HepG2 (cell line): ENCODE results near the gene RPUSD4. TPM values are rescaled to one million over a fixed set of nuclear protein-coding genes. Genes with fewer than 3 reads are reported as not detected.
A peak's percentile ranks its signal among the peaks of the same experiment; 100 is the strongest.

ENCODE experiments used
- ATAC-seq: fragments of 200-7000 bp; cut with Tn5 transposase; 3 replicates; pipeline ENCODE4 v1.9.1; 2020; ENCODE audit warnings: mild to moderate bottlenecking, moderate library complexity
- BruUV-seq: library from RNA; stranded (reverse); fragments of 400-500 nt; replicated peaks from 2 replicates; lab custom pipeline; 2021; lab: Mats Ljungman, UMichigan
- CTCF ChIA-PET: fragments of 300-600 bp; formaldehyde crosslinking; extraction: SDS; loops from one replicate; lab custom pipeline; 2021; ENCODE audit warnings: low total read pairs, inconsistent platforms, low intra/inter-chr PET ratio; lab: Yijun Ruan, JAX
- POLR2A ChIA-PET: fragments of 350-600 bp; sonication (Branson Sonifier 250); formaldehyde crosslinking; loops from one replicate; lab custom pipeline; 2020; ENCODE audit warnings: antibody characterized with exemption, inconsistent platforms; lab: Yijun Ruan, JAX
- DNase-seq: peaks from one replicate; pipeline ENCODE4 v3.0.0-alpha.2; 2015; ENCODE audit warnings: low spot score
- FAIRE-seq: peaks from 3 replicates; lab custom pipeline; 2011; peaks lifted over from hg19 to GRCh38; lab: Jason Lieb, UNC
- H2AFZ ChIP-seq: one replicate; pipeline ENCODE4 v1.6.1; 2011; ENCODE audit warnings: low read length, inconsistent platforms
- H3K27ac ChIP-seq: fragments of 300-600 bp; 3 replicates; pipeline ENCODE4 v1.8.0; 2011; ENCODE audit warnings: mixed run types, mild to moderate bottlenecking, mixed read lengths, low read length, inconsistent platforms; ENCODE audit not compliant: insufficient read depth; ENCODE audit errors: extremely low read length
- H3K27me3 ChIP-seq, 2 experiments: fragments of 200-600 bp in 1 of 2; 2 replicates in 1 of 2; 3 replicates in 1 of 2; pipeline versions ENCODE4 v1.6.0 to v1.8.0; 2011; ENCODE audit warnings: low read length in 2 of 2, mild to moderate bottlenecking in 2 of 2, moderate library complexity in 2 of 2, inconsistent platforms in 1 of 2; ENCODE audit not compliant: insufficient read depth in 2 of 2, control insufficient read depth in 1 of 2
- H3K36me3 ChIP-seq, 2 experiments: fragments of 200-600 bp in 1 of 2; replicated peaks in 1 of 2; 2 replicates in 1 of 2; 3 replicates in 1 of 2; pipeline versions ENCODE4 v1.5.1 to v1.8.0; 2011; ENCODE audit warnings: low read length in 2 of 2, inconsistent platforms in 1 of 2; ENCODE audit not compliant: insufficient read depth in 2 of 2, control insufficient read depth in 1 of 2
- H3K4me1 ChIP-seq: 2 replicates; pipeline ENCODE4 v1.5.1; 2012; ENCODE audit warnings: low read length, inconsistent platforms; ENCODE audit not compliant: insufficient read depth
- H3K4me2 ChIP-seq: 2 replicates; pipeline ENCODE4 v1.6.0; 2011; ENCODE audit warnings: low read depth, low read length, inconsistent platforms
- H3K4me3 ChIP-seq, 3 experiments: fragments of 200-600 bp in 1 of 3; sonication (generic), shearing (Covaris generic) in 1 of 3; replicated peaks in 1 of 3; 2 replicates each; pipeline ENCODE4 v1.5.1; 2011 to 2016; ENCODE audit warnings: low read length in 3 of 3, inconsistent platforms in 2 of 3, low read depth in 2 of 3, mild to moderate bottlenecking in 2 of 3, control low read depth in 1 of 3, mixed read lengths in 1 of 3; ENCODE audit not compliant: insufficient read depth in 1 of 3
- H3K79me2 ChIP-seq: one replicate; pipeline ENCODE4 v1.6.1; 2011; ENCODE audit warnings: low read length, inconsistent platforms; ENCODE audit not compliant: insufficient read depth
- H3K9ac ChIP-seq: 2 replicates; pipeline ENCODE4 v1.6.0; 2011; ENCODE audit warnings: mild to moderate bottlenecking, low read depth, low read length, inconsistent platforms; ENCODE audit not compliant: insufficient read depth
- H3K9me3 ChIP-seq: 2 replicates; pipeline ENCODE4 v1.5.1; 2012; ENCODE audit warnings: mild to moderate bottlenecking, low read length
- H4K20me1 ChIP-seq: 2 replicates; pipeline ENCODE4 v1.6.0; 2011; ENCODE audit warnings: inconsistent platforms, mild to moderate bottlenecking, low read length, moderate library complexity; ENCODE audit not compliant: insufficient read depth
- RBM22 ChIP-seq: fragments of 200-400 bp; formaldehyde crosslinking; optimal IDR thresholded peaks from 2 replicates; pipeline ENCODE3; 2017; ENCODE audit warnings: mild to moderate bottlenecking, low read length, moderate library complexity
- SIX1 ChIP-seq: sonication (generic); formaldehyde crosslinking; IDR thresholded peaks from 2 replicates; pipeline ENCODE4 v1.4.0; 2020; ENCODE audit warnings: missing genetic modification reagents, borderline replicate concordance
- SSRP1 ChIP-seq: IDR thresholded peaks from 2 replicates; pipeline ENCODE4 v1.6.1; 2016; ENCODE audit warnings: control low read depth
- ZMYM3 ChIP-seq: sonication (generic); formaldehyde crosslinking; IDR thresholded peaks from 2 replicates; pipeline ENCODE4 v1.5.1; 2020; ENCODE audit warnings: mild to moderate bottlenecking, missing genetic modification reagents
- ZNF432 ChIP-seq: sonication (generic); formaldehyde crosslinking; IDR thresholded peaks from 2 replicates; pipeline ENCODE4 v1.5.0; 2020; ENCODE audit warnings: missing genetic modification reagents, mild to moderate bottlenecking, borderline replicate concordance
- ZNF720 ChIP-seq: sonication (generic); formaldehyde crosslinking; IDR thresholded peaks from 2 replicates; pipeline ENCODE4 v1.4.0; 2020; ENCODE audit warnings: missing genetic modification reagents
- ZNF766 ChIP-seq: sonication (generic); formaldehyde crosslinking; IDR thresholded peaks from 2 replicates; pipeline ENCODE4 v1.5.0; 2020; ENCODE audit warnings: missing genetic modification reagents, borderline replicate concordance
- ZNF850 ChIP-seq: sonication (generic); formaldehyde crosslinking; conservative IDR thresholded peaks from 2 replicates; pipeline ENCODE4 v1.9.0; 2021; ENCODE audit warnings: mild to moderate bottlenecking, missing genetic modification reagents
- ZNF878 ChIP-seq: sonication (generic); formaldehyde crosslinking; IDR thresholded peaks from 2 replicates; pipeline ENCODE4 v1.8.1; 2023; ENCODE audit warnings: mild to moderate bottlenecking, missing genetic modification reagents, moderate library complexity
- WGBS: methylation state at CpG from one replicate; pipeline ENCODE4 v1.1.6; 2017; ENCODE audit warnings: low lambda C conversion rate; 5-methylcytosine and 5-hydroxymethylcytosine counted together
- in situ Hi-C: cut with HindIII; loops from 2 replicates; pipeline ENCODE4 v1.10.0; 2017; ENCODE audit warnings: low pct_unique_long_range_greater_than_20kb; ENCODE audit not compliant: extremely low pct_ligation_motif_present
- intact Hi-C: fragments of 100-400 bp; cut with micrococcal nuclease; formaldehyde crosslinking; loops from one replicate; pipeline ENCODE4 v1.10.0; 2022; ENCODE audit not compliant: unreplicated experiment
- polyA plus RNA-seq, 8 experiments: library from polyadenylated mRNA; depleted of rRNA in 3 of 8; stranded (reverse) in 7 of 8; unstranded in 1 of 8; fragments of >200 nt; fragmentation: Illumina TruSeq in 4 of 8; extraction: Trizol in 4 of 8; gene quantifications; 2 replicates each; pipeline versions ENCODE4 v1.2.1 to v1.2.3, GENCODE V29; 2011 to 2016; ENCODE audit warnings: low read depth in 4 of 8, missing spikeins in 1 of 8, mixed read lengths in 1 of 8; ENCODE audit not compliant: insufficient read depth in 1 of 8
- total RNA-seq, 5 experiments: library from RNA; depleted of rRNA; stranded (reverse); fragments of >200 nt; fragmentation: Illumina TruSeq; extraction: Trizol; gene quantifications; 2 replicates each; pipeline ENCODE4 v1.2.3, GENCODE V29; 2016; ENCODE audit warnings: low read depth in 1 of 5

RPUSD4 gene
- total and polyA plus RNA-seq, 2 of the 13 experiments (the other 11 are each of a cell fraction or from before 2014, with no cell fraction given), result 45.0 to 52.9 TPM

DNA sequence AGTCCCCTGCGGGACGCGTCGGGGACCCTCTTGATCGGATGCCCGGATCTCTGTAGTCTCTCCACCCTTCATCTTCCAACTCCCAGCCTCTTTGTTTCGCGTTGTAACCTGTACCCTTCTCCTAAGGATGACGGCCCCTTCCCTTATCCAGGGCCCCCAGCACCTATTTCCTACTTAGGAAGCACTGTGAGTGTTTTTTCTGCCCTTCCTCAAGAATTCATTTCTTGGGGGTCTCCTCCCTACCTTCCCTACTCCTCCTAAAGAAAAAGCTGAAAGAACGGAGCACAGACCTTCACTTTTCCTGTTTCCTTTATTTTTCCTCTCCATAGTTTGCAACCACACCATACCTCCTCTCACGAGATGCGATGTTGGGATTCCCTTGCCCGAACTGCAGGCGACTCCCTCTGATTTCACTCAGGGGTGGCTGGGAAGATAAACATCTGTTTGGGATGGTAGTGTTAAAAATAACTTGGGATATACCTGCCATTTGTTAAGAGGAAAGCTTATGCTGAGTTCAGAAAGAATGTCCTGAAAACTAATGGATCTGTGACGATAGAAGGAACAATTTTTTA, 725 bp upstream of the RPUSD4 start:
- under 1% methylated on average over 15 of the region's 15 CpGs for WGBS
- ChIA-PET POLR2A (interaction anchor here (0.6 to 2.1 kb wide), 12 partner anchors 13 to 294 kb away, joined by 3 to 8 read pairs (median 4); partner anchors contain the start of genes DCPS, FOXRED1 and SRPRA), CTCF (no interaction called here)
- peak overlapping the region; percentile 43 for H3K27ac ChIP-seq
- TF ChIP-seq SIX1 (CRISPR knock-in tag) (no peak), RBM22 (no peak), SSRP1 (CRISPR knock-in tag) (0 out of 2 replicates have a peak, but pooled peaks have one; percentile 55), ZNF432 (no peak), ZNF766 (CRISPR knock-in tag) (no peak), ZNF878 (CRISPR knock-in tag) (0 out of 2 replicates have a peak, but pooled peaks have one; percentile 13), ZNF850 (CRISPR knock-in tag) (no peak), ZMYM3 (CRISPR knock-in tag) (no peak), ZNF720 (CRISPR knock-in tag) (no peak)
- peak overlapping the region; percentile 80 for H3K4me2 ChIP-seq
- in situ Hi-C loops (loop anchor here (25.0 kb wide), 1 partner anchor 575 kb away; the partner anchor contains the start of gene CHEK1), intact Hi-C loops (no loop called here)
- H3K9me3 ChIP-seq, result no peaks in the 10 kb centered on the region
- no peak for FAIRE-seq
- no peaks in the 10 kb centered on the region for H4K20me1 ChIP-seq
- H2AFZ ChIP-seq, result no peak overlapping the region
- peak; percentile 11 for ATAC-seq
- BruUV-seq, result TSS peak; percentile 77
- H3K36me3 ChIP-seq, result peaks cover 6 to 19% of the 10 kb centered on the region in 2 experiments
- H3K79me2 ChIP-seq, result peaks cover 48% of the 10 kb centered on the region
- DNase-seq, result no peak
- H3K9ac ChIP-seq, result peak overlapping the region; percentile 83
- peaks cover 0 to 2% of the 10 kb centered on the region in 2 experiments; a peak in 1 of 5 replicates for H3K27me3 ChIP-seq
- peaks cover 35% of the 10 kb centered on the region for H3K4me1 ChIP-seq
- peak overlapping the region; percentile 76 to 97 (median 90) for H3K4me3 ChIP-seq
